ELF-1 (cell line): Measurements from ENCODE around the gene ECE1.
A peak's percentile ranks its signal among the peaks of the same experiment; 100 is the strongest.

Experiments
- DNase-seq: peaks from one replicate; pipeline ENCODE4 v3.0.0-alpha.2; 2016; ENCODE audit warnings: low read depth, low spot score

ECE1 gene

DNA sequence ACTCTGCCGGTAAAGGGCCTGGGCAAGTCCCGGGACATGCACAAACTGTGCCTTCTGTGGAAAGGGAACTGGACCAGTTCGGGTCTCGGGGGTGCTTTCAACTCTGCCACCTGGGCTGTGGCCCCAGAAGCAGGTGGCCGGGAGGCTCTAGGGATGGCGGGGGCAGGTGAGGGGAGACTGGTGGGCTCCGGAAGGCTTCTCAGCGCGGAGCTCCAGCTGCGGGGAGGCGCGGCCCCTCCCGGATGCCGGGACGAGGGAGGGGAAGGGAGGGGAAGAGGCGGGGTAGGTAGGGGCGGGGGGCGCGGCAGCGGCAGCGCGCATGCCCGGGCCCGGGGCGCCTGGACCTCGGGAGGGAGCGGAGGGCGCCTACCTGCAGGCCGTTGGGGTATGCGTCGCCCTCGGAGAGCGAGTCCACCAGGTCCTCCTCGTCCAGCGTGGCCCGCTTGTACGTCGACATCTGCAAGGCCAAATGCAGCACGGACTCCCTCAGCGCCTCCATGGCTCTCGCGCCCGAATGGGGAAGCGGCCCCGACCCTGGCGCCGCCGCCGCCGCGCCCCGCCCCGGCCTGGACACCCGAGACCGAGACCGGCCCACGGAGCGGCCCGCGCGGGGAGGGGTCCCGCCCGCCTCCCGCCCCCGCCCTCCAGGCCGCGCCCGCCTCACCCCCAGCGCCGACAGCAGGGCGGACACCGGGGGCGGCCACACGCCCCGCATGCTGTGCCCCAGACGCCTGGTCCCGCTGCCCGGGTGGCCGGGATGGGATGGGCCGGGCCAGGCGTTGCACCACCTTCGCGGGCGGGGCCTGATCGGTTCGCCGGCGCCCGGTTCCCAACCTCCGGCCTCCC is at the start of gene ECE1:
Gene ECE1 (minus strand): TSS at position 764 of the 846 bp plus-strand sequence. CDS start 49 bp downstream, at position 715.
- peak; percentile 66 for DNase-seq

DNA sequence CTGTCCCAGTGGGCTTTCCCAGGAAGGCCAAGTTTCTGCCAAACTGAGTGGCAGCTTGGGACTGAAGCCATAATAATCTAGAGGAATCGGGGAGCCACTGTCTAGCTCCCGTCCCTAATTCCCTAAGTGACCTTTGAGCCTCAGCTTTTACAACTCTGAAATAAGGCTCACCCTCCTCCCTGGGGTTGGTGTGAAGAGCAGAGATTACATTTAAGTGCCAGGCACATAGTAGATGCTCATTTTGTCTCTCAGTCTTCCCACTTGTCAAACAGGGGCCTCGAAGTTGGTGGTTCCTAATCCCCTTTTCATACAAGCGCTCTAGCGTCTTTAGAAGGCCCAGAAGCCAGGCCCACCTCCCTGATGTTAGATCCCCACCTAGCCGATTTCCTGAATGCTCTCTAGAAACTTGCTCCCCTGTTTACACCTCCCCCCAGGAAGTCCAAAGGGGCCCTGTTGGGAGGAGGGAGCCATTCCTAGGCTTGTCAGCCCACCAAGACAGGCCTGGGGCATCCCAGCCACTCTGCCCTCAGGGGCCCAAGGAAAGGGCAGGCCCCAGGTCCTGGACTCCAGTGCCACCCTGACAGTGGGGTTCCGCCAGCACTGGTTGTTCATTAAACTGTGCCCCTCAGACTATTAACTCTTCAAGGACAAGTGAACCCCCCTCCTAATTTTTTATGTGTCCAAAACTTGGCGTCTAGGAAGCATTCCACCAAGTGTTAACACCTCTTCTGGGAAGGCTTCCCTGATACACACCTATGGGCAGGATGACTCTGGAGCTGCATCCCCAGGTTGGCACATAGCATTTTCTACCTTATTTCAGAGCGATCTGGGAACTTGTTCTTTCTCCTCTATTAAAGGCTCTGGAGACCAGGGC is 49.3 kb upstream of the ECE1 start:
- DNase-seq: no peak

DNA sequence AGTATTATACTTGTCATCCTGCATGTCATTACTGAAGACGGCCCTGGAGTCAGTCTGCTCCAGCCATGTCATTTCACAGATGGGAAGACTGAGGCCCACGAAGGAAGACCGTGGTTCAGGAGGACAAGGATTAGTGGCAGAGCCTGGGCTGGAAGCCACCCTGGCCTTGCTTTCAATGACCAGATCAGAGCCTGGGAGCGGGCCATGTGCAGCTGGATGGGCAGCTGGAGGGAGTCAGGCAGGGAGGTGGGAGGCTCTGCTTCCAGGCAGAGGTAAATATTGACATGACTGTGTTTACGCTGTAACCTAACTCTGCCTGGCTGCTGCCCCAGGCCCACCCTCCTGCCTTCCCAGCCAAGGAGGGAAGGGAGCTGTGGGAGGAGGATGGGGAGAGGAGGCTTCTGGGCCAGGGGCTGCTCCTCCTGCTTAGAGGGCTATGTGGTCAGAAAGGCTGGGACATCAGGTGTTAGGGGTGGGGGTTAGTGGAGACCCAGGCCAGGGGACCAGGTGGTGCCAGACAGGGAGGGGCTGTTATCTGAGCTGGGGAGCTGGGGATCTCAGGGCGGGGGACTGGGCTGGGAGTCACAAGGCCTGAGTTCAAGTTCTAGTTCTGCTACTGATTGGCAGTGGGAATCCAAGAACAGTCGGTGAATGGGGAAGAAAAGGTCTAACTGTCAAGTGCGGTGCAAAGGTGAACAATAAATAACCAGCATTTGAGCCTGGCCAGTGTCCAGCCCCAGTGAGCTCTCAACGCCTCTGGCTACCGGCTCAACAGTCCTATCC is 48.5 kb upstream of the ECE1 start:
- DNase-seq: peak; percentile 85

DNA sequence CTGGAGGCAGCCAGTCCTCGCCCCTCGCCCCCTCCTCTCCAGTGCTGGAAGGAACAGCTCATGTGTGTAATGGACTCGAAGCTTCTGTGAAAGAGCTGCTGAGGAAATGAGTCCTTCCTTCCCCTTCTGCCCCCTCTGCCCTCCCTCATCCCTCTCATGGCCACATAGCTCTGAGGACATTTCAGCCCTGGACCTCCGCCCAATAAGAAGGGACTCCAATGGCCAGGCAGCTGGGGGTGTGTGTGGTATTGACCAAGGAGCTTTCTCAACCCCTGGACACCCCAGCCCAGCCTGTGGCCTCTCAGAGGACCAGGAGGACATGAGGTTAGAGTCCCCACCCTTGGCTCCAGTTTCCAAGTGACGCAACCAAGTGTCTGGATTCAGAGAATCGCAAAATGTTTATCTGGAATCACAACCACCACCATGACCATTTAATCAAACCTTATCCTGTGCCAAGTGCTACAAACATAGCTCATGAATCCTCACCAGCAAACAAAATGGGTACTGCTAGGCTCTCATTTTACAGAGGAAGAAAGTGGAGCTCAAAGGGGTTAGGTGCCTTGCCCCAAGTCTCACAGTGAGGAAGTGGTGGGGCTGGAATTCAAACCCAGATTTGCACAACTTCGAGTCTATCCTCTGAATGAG is 47.8 kb upstream of the ECE1 start:
- no peak for DNase-seq

DNA sequence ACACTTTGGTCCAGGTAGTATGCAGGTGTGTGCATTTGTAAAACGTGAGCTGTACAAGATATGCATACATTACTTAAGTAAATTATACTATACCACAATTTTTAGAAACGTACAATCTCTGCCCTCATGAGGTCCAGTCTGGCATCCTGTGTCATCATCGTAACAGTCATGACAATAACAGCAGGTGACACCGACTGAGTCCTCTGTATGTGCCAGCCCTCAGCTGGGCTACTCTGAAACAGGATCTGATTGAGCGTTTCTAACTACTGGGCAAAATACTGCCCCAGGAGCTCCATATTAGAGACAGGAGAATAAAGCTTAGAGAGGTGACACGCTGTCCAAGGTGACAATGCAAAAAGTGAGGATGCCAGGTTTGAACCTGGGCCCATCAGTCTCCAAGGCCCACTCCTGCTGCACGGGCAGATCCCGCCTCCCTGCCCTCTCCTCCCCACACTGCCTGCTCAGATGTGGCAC is 47.2 kb upstream of the ECE1 start:
- no peak for DNase-seq

DNA sequence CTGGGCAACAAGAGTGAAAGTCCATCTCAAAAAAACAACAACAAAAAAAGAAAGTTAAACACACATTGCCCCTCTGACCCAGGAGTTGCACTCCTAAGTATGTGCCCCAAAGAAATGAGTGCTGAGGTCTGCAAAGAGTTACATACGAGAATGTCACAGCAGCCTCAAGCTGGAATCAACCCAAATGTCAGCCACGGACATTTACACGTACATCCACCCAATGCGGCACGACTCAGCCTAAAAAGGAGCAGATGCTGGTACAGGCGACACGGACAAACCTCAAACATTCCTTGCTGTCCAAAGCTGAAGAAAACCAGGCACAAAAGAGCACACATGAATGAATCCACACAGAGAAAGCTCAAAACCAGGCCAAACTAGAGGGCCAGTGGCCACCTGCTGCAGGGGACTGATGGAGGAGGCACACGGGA is 46.8 kb upstream of the ECE1 start:
- no peak for DNase-seq

DNA sequence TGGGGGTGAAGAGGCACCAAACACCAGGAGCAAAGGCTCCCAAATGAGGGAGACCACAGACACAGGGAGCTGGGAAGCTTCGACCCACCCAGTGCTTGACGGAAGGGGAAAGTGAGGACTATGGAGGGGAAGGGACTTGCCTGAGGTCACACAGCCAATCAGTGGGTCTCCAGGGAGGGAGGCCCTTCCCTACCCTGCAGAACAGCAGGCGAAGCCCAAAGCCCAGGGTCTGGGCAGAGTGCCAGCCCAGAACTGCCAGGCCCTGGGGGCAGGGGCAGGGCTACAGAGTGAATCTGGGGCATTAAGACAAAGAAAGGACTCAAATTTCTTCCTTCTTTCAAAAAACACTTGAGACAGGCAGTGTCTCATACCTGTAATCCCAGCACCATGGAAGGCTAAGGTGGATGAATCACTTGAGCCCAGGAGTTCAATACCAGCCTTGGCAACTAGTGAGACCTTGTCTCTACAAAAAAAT is 45.5 kb upstream of the ECE1 start:
- DNase-seq: no peak

DNA sequence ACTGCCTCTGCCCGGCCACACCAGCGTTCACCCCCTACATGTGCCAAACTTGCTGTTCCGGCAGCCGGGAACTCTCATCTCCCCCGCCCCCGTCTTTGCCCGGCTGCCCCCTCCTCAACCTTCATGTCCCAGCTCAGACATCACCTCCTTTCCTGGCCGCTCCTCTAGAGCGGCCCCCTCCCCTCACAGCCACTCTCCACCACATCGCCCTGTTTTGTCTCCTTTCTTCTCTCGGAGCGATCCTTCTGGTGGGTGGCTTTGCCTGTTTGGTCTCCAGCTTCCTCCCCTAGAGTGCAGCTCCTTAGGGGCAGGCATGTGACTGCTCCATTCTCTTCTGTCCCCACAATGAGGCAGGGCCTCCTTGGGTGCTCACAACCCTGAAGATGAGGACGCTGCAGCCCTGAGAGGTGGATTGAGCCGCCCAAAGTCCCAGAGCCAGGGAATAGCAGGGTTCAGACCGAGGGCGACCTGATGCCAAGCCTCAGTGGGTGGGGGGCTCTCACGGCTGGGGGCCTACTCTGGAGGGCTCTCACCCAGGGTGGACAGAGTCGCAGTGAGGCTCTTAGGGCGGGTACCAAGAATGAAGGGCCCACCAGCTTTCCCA is 44.9 kb upstream of the ECE1 start:
- DNase-seq: no peak

DNA sequence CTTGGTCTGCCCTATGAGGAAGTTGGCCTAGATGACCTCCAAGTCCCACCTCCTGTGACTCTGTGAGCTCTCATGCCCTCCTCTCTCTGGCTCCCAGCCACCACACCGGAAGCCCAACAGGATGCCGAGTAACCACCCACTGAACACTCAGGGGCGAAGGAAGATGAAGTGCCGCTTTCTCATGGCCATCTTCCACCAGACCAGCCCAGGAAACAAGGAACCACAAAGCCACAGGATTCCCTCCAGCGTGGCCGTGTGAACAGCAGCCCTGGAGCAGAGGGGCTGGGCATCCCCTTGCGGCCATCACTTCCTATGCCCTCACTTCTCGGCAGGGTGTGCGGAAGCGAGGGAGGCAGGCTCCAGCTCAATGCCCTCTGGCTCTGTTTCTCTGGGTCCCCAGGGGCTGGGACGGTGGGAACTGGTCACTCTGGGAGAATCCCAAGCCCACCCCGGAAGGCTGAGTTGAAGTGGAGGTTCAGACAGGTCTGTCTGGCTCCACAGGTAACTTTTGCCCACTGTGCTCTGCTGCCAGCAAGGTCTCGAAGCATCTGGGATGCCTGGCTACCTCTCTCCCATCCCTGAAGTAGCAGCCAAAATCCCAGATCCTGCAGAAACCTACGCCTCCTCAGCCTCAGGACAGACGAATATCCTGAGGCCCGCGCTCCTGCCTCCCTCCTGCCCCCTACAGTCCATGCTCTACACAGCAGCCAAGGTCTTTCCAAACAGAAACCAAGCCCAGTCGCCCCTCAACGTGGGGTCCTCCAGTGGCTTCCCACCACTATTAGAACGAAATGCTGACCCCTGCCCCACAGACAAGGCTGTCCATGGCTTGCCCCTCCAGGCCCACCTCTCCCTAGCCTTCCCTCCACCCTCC is 44.2 kb upstream of the ECE1 start:
- DNase-seq: peak; percentile 87

DNA sequence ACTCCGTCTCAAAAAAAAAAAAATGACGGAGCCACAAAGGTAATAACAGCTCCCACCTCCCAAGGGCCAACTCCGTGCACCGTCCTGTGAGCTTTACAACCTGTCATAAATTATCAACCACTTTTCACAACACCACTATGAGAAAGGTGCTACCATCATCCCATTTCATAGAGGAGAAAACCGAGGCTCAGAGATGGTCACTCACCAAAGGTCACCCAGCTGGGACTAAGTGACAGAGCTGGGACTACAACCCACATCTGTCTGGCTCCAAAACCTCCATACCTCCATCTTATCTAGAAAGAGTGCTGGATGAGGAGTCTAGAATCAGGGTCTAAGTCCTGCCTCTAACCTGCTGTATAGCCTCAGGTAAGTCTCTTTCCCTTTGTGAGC is 43.6 kb upstream of the ECE1 start:
- no peak for DNase-seq

DNA sequence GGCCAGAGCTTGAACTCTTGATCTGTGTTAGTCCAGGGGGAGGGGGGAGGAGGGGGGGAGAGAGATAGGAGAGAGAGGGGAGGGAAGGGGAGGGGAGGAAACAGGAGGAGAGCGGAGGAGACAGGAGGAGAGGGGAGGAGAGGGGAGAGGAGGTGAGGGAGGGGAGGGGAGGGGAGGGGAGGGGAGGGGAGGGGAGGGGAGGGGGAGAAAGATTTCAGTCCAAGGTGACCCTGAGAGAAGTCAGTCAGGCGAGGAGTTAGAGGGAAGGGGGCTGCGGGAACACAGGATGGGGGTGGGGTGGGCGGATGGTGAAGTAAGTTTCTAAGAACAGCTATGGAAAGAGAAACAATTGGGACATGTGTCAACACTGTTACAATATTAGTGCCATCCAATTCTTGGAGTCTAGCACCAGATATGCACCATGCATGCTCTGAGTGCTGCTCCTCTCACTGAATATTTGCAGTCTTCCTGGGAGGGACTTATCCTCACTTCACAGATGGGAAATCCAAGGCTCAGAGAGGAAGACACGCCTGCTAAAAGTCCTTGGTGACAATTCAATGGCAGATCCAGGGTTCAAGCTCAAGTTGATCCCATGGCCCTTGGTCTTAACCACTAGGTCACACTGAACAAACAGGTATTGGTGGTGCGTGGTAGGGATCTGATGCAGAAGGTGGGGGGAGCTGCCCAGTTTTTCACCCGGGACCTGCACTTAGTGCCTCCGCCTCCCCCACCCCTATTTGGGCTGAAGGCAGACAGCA is 42.5 kb upstream of the ECE1 start:
- DNase-seq: no peak

DNA sequence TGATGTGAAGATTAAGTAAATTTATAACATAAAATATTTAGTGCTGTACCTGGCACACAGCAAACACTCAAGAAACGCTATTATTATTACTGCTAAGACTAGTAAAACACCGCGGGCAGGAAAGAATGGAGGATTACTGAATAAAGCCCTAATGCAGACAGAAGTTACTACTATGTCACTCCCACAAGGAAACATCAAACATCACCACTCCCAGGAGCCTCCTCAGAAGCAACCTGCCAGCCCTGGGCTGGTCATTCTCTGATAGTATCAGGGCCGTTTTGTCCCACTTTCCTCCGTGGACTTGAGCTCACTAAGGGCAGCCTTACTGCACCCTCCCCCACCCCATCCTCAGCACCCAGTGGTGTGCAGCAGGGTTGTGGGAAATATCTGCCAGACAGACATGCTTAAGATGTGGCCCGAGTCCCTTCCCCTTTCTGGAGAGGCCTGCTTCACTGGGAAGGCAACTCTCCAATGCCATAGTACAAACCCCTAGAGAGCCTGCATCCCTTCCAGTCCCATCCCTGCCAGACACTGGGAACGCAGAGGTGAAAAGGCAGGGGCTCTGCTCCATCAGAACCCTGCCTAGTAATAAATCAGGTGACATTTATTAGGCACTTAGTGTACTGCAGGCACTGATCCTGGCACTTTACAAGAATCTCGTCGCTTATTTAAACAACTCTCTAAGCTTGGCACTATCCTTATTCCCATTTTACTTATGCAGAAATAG is 41.7 kb upstream of the ECE1 start:
- DNase-seq: peak; percentile 65

DNA sequence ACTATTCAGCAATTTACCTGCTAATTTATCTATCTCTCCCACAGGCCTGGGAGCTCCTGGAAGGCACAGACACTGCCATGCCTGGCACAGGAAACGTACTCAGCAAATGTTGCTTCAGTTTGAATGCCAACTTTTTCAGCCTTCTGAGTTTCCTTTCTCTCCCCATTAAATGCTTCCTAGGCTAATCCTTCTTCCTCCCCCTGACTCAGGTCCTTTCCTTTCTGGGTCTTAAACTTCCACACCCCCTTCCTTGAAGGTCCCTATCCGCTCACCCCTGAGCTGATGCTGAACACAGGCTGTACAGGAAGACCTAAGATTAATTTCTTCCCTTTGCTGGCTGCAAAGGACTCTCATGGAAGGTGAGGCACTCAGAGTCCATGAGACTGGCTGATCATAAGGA is 40.3 kb upstream of the ECE1 start:
- DNase-seq: no peak

DNA sequence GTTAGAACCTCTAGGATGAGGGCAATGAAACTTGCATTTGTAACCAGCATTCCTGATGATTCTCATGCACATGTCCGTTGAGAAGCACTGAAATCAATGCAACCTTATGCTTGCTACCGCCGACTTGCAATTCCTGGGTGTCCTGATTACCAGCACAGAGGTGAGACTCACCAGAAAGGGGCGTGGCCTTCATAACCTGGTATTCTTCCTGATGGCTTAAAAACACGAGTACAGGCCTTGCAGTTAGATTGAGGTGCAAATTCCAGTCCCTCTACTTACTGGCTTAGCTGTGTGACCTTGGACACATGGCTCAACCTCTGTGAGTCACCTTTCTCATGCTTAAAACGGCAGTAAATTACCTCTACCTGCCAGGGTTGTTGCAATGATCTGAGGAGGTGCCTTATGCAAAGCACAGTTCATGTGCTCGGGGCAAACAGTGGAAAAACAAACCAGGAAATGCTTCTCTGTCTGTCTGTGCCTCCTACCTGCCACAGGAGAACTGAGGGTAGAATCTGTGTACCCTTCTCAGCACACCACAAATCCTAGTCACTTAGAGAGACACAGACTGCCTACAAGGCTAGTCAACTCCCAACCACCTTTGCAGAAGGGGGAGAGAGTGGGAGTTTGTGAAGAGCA is 39.1 kb upstream of the ECE1 start:
- no peak for DNase-seq

DNA sequence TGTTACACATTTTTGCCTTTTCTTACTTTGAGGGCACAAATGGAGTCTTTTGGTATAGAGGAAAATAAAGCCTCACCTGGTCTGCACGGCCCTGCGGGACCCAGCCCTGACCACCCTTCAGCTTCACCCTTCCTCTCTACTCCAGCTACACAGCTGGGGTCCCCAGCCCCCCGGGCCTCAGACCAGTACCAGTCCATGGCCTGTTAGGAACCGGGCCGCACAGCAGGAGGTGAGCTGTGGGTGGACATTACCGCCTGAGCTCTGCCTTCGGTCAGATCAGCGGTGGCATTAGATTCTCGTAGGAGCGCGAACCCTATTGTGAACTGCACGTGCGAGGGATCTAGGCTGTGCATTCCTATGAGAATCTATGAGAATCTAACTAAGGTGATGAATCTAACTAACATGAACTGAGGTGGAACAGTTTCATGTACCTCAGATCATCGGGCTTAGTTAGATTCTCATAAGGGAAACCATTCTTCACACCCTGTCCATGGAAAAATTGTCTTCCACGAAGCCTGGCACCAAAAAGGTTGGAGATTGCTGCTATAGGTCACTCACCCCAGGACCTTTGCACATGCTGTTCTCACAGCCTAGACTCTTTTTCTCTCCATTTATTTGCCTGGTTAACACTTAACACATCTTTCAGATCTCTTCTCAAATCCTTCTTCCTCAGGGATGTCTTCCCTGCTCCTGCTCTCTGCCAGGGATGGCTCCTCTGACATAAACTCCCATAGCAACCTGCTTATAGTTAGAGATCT is 37.5 kb upstream of the ECE1 start:
- DNase-seq: no peak

DNA sequence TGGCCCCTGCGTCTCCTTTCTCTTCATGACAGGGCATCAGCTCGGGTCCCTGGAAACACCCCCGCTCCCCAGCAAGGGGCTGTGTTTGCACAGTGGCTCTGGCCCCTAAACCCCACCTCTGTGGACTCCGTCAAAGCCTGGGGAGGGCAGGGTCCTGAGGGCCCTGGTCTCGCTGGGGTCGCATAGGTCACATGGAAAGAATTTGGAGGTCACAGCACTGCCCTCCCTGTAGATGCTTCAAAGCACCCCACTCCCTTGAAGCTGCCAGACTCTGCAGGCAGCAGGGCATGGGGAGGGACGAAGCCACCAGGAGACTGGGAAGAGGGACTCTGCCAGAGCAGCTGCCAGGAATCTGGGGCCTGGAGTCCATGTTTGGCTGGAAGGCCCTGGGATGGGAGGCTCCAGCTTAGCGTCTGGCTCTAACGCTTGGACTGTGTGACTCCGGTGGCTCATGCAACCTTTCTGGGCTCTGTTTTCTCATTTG is 36.6 kb upstream of the ECE1 start:
- DNase-seq: no peak
